Neural progenitor cell (in vitro differentiated cells): ENCODE measurements around the gene PP2D1.

Source experiments
- EZH2phosphoT487 ChIP-seq: fragments of 200-600 bp; sonication (generic); IDR thresholded peaks from 2 replicates; pipeline ENCODE4 v1.6.1; 2017; ENCODE audit warnings: antibody characterized with exemption
- TF ChIP-seq, protein P1 (sequence below): fragments of 200-600 bp; sonication (generic); IDR thresholded peaks from 2 replicates; pipeline ENCODE4 v1.5.1; 2017; ENCODE audit warnings: antibody characterized with exemption, mild to moderate bottlenecking

DNA sequence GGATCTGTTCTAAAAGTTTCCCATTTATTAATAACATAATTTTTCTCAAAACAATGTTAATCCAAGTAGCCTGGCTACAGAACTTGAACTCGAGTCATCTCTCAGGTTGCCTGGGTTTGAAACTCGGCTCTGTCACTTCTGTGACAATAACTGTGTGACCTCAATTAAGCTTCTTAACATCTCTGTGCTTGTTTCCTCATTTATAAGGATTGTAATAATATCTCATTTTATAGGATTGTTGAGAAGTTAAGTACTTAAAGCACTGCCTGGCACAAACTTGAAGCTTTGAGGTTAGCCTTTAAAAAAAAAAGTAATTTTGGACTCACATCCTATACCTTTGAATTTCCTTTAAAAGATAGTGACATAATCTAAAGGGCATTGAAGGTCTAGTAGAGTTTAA is 61.7 kb downstream of the PP2D1 start:
- TF ChIP-seq, protein P1, sequence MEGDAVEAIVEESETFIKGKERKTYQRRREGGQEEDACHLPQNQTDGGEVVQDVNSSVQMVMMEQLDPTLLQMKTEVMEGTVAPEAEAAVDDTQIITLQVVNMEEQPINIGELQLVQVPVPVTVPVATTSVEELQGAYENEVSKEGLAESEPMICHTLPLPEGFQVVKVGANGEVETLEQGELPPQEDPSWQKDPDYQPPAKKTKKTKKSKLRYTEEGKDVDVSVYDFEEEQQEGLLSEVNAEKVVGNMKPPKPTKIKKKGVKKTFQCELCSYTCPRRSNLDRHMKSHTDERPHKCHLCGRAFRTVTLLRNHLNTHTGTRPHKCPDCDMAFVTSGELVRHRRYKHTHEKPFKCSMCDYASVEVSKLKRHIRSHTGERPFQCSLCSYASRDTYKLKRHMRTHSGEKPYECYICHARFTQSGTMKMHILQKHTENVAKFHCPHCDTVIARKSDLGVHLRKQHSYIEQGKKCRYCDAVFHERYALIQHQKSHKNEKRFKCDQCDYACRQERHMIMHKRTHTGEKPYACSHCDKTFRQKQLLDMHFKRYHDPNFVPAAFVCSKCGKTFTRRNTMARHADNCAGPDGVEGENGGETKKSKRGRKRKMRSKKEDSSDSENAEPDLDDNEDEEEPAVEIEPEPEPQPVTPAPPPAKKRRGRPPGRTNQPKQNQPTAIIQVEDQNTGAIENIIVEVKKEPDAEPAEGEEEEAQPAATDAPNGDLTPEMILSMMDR = no peak
- TF ChIP-seq EZH2phosphoT487 = no peak
